SK-N-MC (cell line): Measurements from ENCODE around the gene TP73.

Experiments used
- EZH2 ChIP-seq: fragments of 200-600 bp; sonication (generic); IDR thresholded peaks from one replicate; pipeline ENCODE4 v1.6.1; 2017; ENCODE audit warnings: antibody characterized with exemption
- POLR2AphosphoS5 ChIP-seq: IDR thresholded peaks from 2 replicates; pipeline ENCODE4 v1.6.1; 2012; ENCODE audit warnings: mild to moderate bottlenecking, low read depth, low read length, borderline replicate concordance

GRCh38 chr1:3690282-3691065 is 38.2 kb downstream of the TP73 start:
- TF ChIP-seq POLR2AphosphoS5 (no peak), EZH2 (no peak)
